ENCODE data around the gene BMAL1.
"Not testable (repeated sequence)": the region's sequence is repeated elsewhere in the genome, so short reads cannot be mapped to it uniquely, and the experiment has no call there.

Gene BMAL1

GRCh38 chr11:13391217-13391616 lies 113.6 kb downstream of the BMAL1 start:
- DNase-seq: no peak

GRCh38 chr11:13398335-13398734 lies 120.7 kb downstream of the BMAL1 start:
- not testable (repeated sequence) for DNase-seq

- no peak for DNase-seq
Observed at GRCh38 chr11:13405220-13405619, 127.6 kb downstream of the BMAL1 start.

- no peak for DNase-seq
Observed at GRCh38 chr11:13415201-13415600, 137.6 kb downstream of the BMAL1 start.

DNA sequence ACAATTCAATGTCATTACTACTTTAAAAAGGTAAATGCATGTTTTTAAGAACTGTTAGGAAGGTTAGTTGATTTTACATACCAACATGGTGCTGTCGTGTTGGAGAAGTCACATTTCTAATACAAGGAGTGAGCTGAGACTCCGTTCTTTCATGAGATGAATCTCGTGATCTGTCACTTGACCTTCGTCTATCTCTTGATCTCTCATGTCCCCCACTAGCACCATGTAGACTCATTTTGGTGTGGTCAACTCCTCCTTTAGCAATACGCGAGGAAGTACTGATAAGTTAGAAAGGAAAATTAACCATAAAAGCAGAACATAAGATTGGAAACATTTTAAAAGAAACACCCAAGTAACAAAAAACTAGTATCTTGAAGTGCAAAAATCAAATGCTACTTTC lies 144.0 kb downstream of the BMAL1 start:
- no peak for DNase-seq

DNA sequence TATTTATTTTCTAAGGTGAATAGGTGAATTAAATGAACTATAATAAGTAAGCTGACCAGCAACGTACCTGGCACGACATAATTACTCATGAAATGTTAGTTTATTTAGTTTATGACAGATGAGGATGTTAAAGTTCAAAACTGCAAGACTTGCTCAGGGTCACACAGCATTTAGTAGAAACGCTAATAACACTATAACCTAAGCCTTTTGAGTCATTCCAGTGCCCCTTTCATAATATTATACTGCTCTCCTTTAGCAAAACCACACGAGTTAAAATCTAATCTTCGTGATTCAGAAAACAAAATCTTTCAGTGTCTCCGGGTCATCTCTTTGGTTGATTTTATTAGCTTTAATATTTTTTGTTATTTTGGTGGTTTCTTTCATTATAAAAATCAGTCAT lies 145.8 kb downstream of the BMAL1 start:
- no peak for DNase-seq

GRCh38 chr11:13427440-13427839 lies 149.8 kb downstream of the BMAL1 start:
- DNase-seq: no peak

DNA sequence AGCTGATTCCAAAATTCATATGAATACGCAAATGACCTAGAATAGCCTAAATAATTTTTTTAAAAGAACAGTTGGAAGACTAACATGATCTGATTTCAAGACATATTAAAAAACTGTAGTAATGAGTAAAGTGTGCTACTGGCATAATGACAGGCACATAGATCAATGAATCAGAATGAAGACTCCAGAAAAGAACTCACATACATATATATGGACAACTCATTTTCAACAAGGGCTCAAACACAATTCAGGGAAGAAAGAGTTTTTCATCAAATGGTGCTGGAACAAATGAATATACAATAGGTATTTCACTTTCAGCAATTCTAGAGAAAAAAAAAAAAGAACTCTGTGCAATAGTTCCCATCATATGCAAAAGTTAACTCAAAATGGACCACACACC lies 151.7 kb downstream of the BMAL1 start:
- no peak for DNase-seq

- DNase-seq: no peak
Observed at GRCh38 chr11:13429836-13430235, 152.2 kb downstream of the BMAL1 start.

- DNase-seq: no peak
Observed at GRCh38 chr11:13433437-13433836, 155.8 kb downstream of the BMAL1 start.

DNA sequence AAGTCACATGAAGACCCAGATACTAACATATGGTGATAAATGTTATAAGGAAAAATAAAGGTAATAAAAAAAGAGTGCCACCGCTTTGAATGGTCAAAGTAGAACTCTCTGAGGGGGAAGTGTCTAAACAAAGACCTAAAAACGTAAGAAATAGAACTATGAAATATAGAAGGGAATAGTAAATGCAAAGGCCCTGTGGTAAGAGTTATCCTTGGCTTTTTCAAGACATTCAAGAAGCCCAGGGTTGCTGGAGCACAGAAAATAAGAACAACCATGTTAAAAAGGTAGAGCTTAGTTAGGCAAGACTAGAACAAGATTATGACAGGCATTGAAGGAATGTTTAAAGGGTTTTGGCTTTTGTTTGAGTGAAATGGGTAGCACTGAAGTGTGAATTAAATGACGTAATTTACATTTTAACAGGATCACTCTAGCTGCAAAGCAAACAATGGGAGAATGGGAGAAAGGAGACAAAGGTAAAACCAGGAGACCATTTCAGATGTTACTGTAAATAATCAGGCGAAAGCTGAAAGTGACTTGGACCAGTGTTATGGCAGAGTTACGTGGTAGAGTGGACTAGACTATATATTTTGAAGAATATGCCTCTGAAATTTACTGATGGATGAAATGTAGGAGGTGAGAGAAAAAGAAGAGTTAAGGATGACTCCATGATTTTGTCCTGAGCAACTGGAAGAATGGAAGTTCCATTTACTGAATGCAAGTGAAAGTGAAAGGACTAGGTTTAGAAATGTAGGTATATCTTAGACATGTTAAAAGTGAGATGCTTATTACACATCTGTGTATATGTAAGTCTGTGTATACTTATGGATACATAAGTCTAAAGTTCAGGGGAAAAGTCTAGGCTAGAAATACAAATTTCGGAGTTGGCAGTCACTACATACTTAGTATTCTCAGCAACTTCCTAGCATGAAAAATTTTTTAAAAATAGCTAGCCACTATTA lies 156.9 kb downstream of the BMAL1 start:
- no peak for DNase-seq

DNA sequence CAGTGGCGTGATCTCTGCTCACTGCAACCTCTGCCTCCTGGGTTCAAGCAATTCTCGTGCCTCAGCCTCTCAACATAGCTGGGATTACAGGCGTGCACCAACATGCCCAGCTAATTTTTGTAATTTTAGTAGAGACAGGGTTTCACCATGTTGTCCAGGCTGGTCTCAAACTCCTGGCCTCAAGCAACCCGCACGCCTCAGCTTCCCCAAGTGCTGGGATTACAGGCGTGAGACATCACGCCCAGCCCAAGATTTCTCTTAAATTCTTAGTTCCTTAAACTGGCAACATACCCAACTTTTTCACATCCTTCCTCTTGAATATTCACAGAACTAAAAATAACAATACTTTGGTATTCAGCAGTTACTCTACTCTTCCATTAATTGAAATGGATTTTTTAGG lies 159.2 kb downstream of the BMAL1 start:
- not testable (repeated sequence) for DNase-seq
